Stimulated activated CD4-positive, alpha-beta T cell treated with anti-CD3 and anti-CD28 coated beads, Interleukin-15, amount 100 ng/mL, for 48 hours (primary cell): ENCODE data around the gene SGK2.
A peak's percentile ranks its signal among the peaks of the same experiment; 100 is the strongest.

ENCODE experiments used
- DNase-seq, 2 donors: peaks; one replicate each; pipeline ENCODE4 v3.0.0-alpha.2; 2020; ENCODE audit warnings: low read depth in 2 of 2

The SGK2 gene

GRCh38 chr20:43536041-43536816 lies 22.6 kb upstream of the SGK2 start:
- DNase-seq, result no peak

GRCh38 chr20:43536817-43537440 lies 21.9 kb upstream of the SGK2 start:
- DNase-seq, result no peak

- DNase-seq, result peak in 1 of 2 donors; percentile 32
Observed at GRCh38 chr20:43537921-43538877, 20.6 kb upstream of the SGK2 start.

- no peak for DNase-seq
Observed at GRCh38 chr20:43538878-43539700, 19.7 kb upstream of the SGK2 start.

GRCh38 chr20:43539975-43540672 lies 18.7 kb upstream of the SGK2 start:
- DNase-seq, result no peak

GRCh38 chr20:43540673-43541060 lies 18.2 kb upstream of the SGK2 start:
- no peak for DNase-seq

GRCh38 chr20:43541214-43541613 lies 17.6 kb upstream of the SGK2 start:
- no peak for DNase-seq

GRCh38 chr20:43542161-43542560 lies 16.7 kb upstream of the SGK2 start:
- no peak for DNase-seq

GRCh38 chr20:43542674-43543073 lies 16.2 kb upstream of the SGK2 start:
- DNase-seq, result no peak

GRCh38 chr20:43543138-43543537 lies 15.7 kb upstream of the SGK2 start:
- DNase-seq, result no peak

- DNase-seq, result no peak
Observed at GRCh38 chr20:43544501-43544900, 14.3 kb upstream of the SGK2 start.

- DNase-seq, result no peak
Observed at GRCh38 chr20:43545837-43546578, 12.8 kb upstream of the SGK2 start.

GRCh38 chr20:43548273-43548880 lies 10.4 kb upstream of the SGK2 start:
- no peak for DNase-seq

- no peak for DNase-seq
Observed at GRCh38 chr20:43549416-43550065, 9.3 kb upstream of the SGK2 start.

- DNase-seq, result no peak
Observed at GRCh38 chr20:43550456-43550855, 8.4 kb upstream of the SGK2 start.

GRCh38 chr20:43554369-43554768 lies 4.5 kb upstream of the SGK2 start:
- no peak for DNase-seq

- no peak for DNase-seq
Observed at GRCh38 chr20:43559147-43559987, 540 bp downstream of the SGK2 start.

GRCh38 chr20:43560974-43561373 lies 2.1 kb downstream of the SGK2 start:
- no peak for DNase-seq
